GM12878 (cell line): Measurements from ENCODE around the gene PRUNE1. TPM values are rescaled to one million over a fixed set of nuclear protein-coding genes. Genes with fewer than 3 reads are reported as not detected.

Experiments
- ATAC-seq: fragments of 200-7000 bp; cut with Tn5 transposase; 3 replicates; pipeline ENCODE4 v1.9.1; 2020; ENCODE audit warnings: mild to moderate bottlenecking, moderate library complexity
- BruUV-seq: library from RNA; stranded (reverse); fragments of 400-500 nt; replicated peaks from 2 replicates; lab custom pipeline; 2021; lab: Mats Ljungman, UMichigan
- CTCF ChIA-PET: fragments of 300-600 bp; sonication (Branson Sonifier 250); formaldehyde crosslinking; extraction: SDS; loops from one replicate; lab custom pipeline; 2021; ENCODE audit warnings: inconsistent platforms; lab: Yijun Ruan, JAX
- POLR2A ChIA-PET: fragments of 350-600 bp; formaldehyde crosslinking; extraction: SDS; loops from one replicate; lab custom pipeline; 2021; ENCODE audit warnings: inconsistent platforms; lab: Charles Lee
- RAD21 ChIA-PET: fragments of 300-600 bp; sonication (Branson Sonifier 250); formaldehyde crosslinking; loops from one replicate; lab custom pipeline; 2023; ENCODE audit warnings: antibody characterized with exemption; ENCODE audit not compliant: unreplicated experiment; lab: Charles Lee
- SMC1A ChIA-PET: fragments of 300-600 bp; sonication (Branson Sonifier 250); formaldehyde crosslinking; loops from one replicate; lab custom pipeline; 2023; ENCODE audit not compliant: unreplicated experiment, uncharacterized antibody; lab: Charles Lee
- DNase-seq: peaks from one replicate; pipeline ENCODE4 v3.0.0-alpha.2; 2011; ENCODE audit warnings: low read depth, low spot score
- FAIRE-seq: peaks from 3 replicates; lab custom pipeline; 2011; peaks lifted over from hg19 to GRCh38; lab: Jason Lieb, UNC
- H2AFZ ChIP-seq: 2 replicates; pipeline ENCODE4 v1.6.0; 2011; ENCODE audit warnings: low read depth, low read length, control low read depth; ENCODE audit not compliant: control insufficient read depth
- H3K27ac ChIP-seq: 2 replicates; pipeline ENCODE4 v1.5.1; 2011; ENCODE audit warnings: control low read depth; ENCODE audit not compliant: control insufficient read depth, insufficient read depth
- H3K27me3 ChIP-seq, 2 experiments: replicated peaks in 1 of 2; 2 replicates each; pipeline versions ENCODE4 v1.6.0 to v1.6.1; 2011; ENCODE audit warnings: low read length in 1 of 2; ENCODE audit not compliant: control insufficient read depth in 2 of 2, insufficient read depth in 2 of 2
- H3K36me3 ChIP-seq, 2 experiments: 2 replicates each; pipeline ENCODE4 v1.5.1; 2011; ENCODE audit warnings: low read length in 1 of 2; ENCODE audit not compliant: control insufficient read depth in 2 of 2, insufficient read depth in 2 of 2
- H3K4me1 ChIP-seq: 2 replicates; pipeline ENCODE4 v1.6.1; 2011; ENCODE audit warnings: mild to moderate bottlenecking, low read length, moderate library complexity, mixed read lengths; ENCODE audit not compliant: control insufficient read depth, insufficient read depth
- H3K4me2 ChIP-seq: 2 replicates; pipeline ENCODE4 v1.6.0; 2011; ENCODE audit warnings: control low read depth; ENCODE audit not compliant: control insufficient read depth, insufficient read depth
- H3K4me3 ChIP-seq: fragments of 200-600 bp; sonication (generic); 2 replicates; pipeline ENCODE4 v1.5.1; 2016
- H3K79me2 ChIP-seq: 2 replicates; pipeline ENCODE4 v1.6.0; 2011; ENCODE audit warnings: low read length; ENCODE audit not compliant: control insufficient read depth, insufficient read depth
- H3K9ac ChIP-seq: 2 replicates; pipeline ENCODE4 v1.8.0; 2011; ENCODE audit warnings: low read length, control low read depth, mixed read lengths; ENCODE audit not compliant: control insufficient read depth, insufficient read depth
- H3K9me3 ChIP-seq: replicated peaks from 3 replicates; pipeline ENCODE4 v1.5.1; 2011; ENCODE audit warnings: mild to moderate bottlenecking, low read length; ENCODE audit not compliant: control insufficient read depth, insufficient read depth
- H4K20me1 ChIP-seq: 2 replicates; pipeline ENCODE4 v1.6.0; 2011; ENCODE audit not compliant: control insufficient read depth, insufficient read depth
- CHD4 ChIP-seq: fragments of 200-600 bp; sonication (generic); IDR thresholded peaks from 2 replicates; pipeline ENCODE4 v1.6.1; 2016; ENCODE audit warnings: mild to moderate bottlenecking
- NFIC ChIP-seq: IDR thresholded peaks from 2 replicates; pipeline ENCODE4 v1.6.1; 2012; ENCODE audit warnings: low read depth, mild to moderate bottlenecking, inconsistent platforms, low read length, moderate library complexity
- RFX5 ChIP-seq: IDR thresholded peaks from 2 replicates; pipeline ENCODE4 v1.6.1; 2011; ENCODE audit warnings: low read depth, low read length, improper control_type of control experiment
- SMAD1 ChIP-seq: fragments of 450-650 bp; IDR thresholded peaks from 2 replicates; pipeline ENCODE4 v1.6.1; 2018; ENCODE audit warnings: mild to moderate bottlenecking, low read depth; ENCODE audit not compliant: partially characterized antibody
- SREBF1 ChIP-seq: IDR thresholded peaks from 2 replicates; pipeline ENCODE4 v1.6.1; 2012; ENCODE audit warnings: mild to moderate bottlenecking, low read length
- STAT3 ChIP-seq: IDR thresholded peaks from 2 replicates; pipeline ENCODE4 v1.6.1; 2011; ENCODE audit warnings: low read depth, low read length, improper control_type of control experiment
- TBL1XR1 ChIP-seq: IDR thresholded peaks from 2 replicates; pipeline ENCODE4 v1.6.1; 2012; ENCODE audit warnings: low read depth, low read length, improper control_type of control experiment
- YBX1 ChIP-seq: fragments of 450-650 bp; IDR thresholded peaks from 2 replicates; pipeline ENCODE4 v1.6.1; 2016; ENCODE audit warnings: antibody characterized with exemption
- ZNF274 ChIP-seq: IDR thresholded peaks from one replicate; pipeline ENCODE4 v1.8.0; 2011; ENCODE audit not compliant: insufficient read length, insufficient read depth
- WGBS: methylation state at CpG from one replicate; pipeline ENCODE4 v1.1.6; 2016; ENCODE audit warnings: low lambda C conversion rate; ENCODE audit not compliant: insufficient replicate concordance, insufficient coverage; ENCODE audit errors: missing lambda C conversion rate; 5-methylcytosine and 5-hydroxymethylcytosine counted together
- in situ Hi-C: fragments of 300-500 bp; cut with MboI; formaldehyde crosslinking; loops from 9 replicates; pipeline ENCODE4 v1.14.3; 2018; ENCODE audit warnings: mixed read lengths
- intact Hi-C: fragments of 100-400 bp; cut with micrococcal nuclease; formaldehyde crosslinking; loops from one replicate; pipeline ENCODE4 v1.14.2; 2022; ENCODE audit not compliant: unreplicated experiment
- polyA plus RNA-seq, 11 experiments: library from polyadenylated mRNA; depleted of rRNA in 4 of 11; unstranded in 6 of 11; stranded (reverse) in 5 of 11; fragments of >200 nt; fragmentation: Nextera tagmentation in 4 of 11; fragmentation: Illumina TruSeq in 1 of 11; extraction: Ambion mirVana in 4 of 11; extraction: Trizol in 1 of 11; gene quantifications; 1 replicate in 1 of 11; 2 replicates in 10 of 11; pipeline versions ENCODE4 v1.2.1 to v1.2.3, GENCODE V29; 2011 to 2016; ENCODE audit warnings: inconsistent platforms in 2 of 11, missing spikeins in 2 of 11, low read depth in 1 of 11
- total RNA-seq, 4 experiments: library from RNA; depleted of rRNA in 3 of 4; stranded (reverse); fragments of >200 nt in 3 of 4; fragmentation: Illumina TruSeq in 1 of 4; extraction: Trizol in 1 of 4; gene quantifications; 2 replicates each; pipeline versions ENCODE4 v1.2.1 to v1.2.3, GENCODE V29; 2013 to 2021
- TF ChIP-seq, protein P1 (sequence below): fragments of 450-650 bp; IDR thresholded peaks from 2 replicates; pipeline ENCODE4 v1.6.1; 2017; ENCODE audit warnings: mild to moderate bottlenecking

The PRUNE1 gene
- total and polyA plus RNA-seq, 10 of the 15 experiments (the other 5 are each of a cell fraction or from before 2014, with no cell fraction given): 4.7 to 24.5 (median 12.4) TPM

- BruUV-seq: no TSS peak
- H3K27me3 ChIP-seq: no peaks in the 10 kb centered on the region
- H2AFZ ChIP-seq: no peak overlapping the region
- POLR2A ChIA-PET: interaction anchor here (0.8 kb wide), 1 partner anchor 67 kb away, joined by 5 read pairs; no protein-coding TSS in a partner anchor
- no peak for ATAC-seq
- WGBS: 62% methylated on average over 2 of the region's 2 CpGs
- SMC1A ChIA-PET: no interaction called here
- H3K79me2 ChIP-seq: peaks cover 9% of the 10 kb centered on the region
- H3K4me2 ChIP-seq: no peak overlapping the region
- no peak overlapping the region for H3K27ac ChIP-seq
- in situ Hi-C loops: no loop called here
- H3K36me3 ChIP-seq: no peaks in the 10 kb centered on the region
- CTCF ChIA-PET: interaction anchor here (1.9 kb wide), 1 partner anchor 11 kb away, joined by 7 read pairs; no protein-coding TSS in a partner anchor
- TF ChIP-seq TBL1XR1: no peak
- TF ChIP-seq ZNF274: no peak
- TF ChIP-seq, protein P1, sequence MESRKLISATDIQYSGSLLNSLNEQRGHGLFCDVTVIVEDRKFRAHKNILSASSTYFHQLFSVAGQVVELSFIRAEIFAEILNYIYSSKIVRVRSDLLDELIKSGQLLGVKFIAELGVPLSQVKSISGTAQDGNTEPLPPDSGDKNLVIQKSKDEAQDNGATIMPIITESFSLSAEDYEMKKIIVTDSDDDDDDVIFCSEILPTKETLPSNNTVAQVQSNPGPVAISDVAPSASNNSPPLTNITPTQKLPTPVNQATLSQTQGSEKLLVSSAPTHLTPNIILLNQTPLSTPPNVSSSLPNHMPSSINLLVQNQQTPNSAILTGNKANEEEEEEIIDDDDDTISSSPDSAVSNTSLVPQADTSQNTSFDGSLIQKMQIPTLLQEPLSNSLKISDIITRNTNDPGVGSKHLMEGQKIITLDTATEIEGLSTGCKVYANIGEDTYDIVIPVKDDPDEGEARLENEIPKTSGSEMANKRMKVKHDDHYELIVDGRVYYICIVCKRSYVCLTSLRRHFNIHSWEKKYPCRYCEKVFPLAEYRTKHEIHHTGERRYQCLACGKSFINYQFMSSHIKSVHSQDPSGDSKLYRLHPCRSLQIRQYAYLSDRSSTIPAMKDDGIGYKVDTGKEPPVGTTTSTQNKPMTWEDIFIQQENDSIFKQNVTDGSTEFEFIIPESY: no peak
- no peak for TF ChIP-seq SMAD1
- TF ChIP-seq RFX5: no peak
- no peak for TF ChIP-seq NFIC
- no peak for TF ChIP-seq CHD4
- no peak for TF ChIP-seq SREBF1
- TF ChIP-seq STAT3: no peak
- TF ChIP-seq YBX1: no peak
- no peaks in the 10 kb centered on the region for H3K9me3 ChIP-seq
- H3K4me1 ChIP-seq: peaks cover 4% of the 10 kb centered on the region
- no peak for DNase-seq
- H3K4me3 ChIP-seq: no peak overlapping the region
- no peak for FAIRE-seq
- intact Hi-C loops: no loop called here
- RAD21 ChIA-PET: interaction anchor here (2.0 kb wide), 1 partner anchor 143 kb away, joined by 4 read pairs; the partner anchor contains the start of gene TNFAIP8L2
- no peaks in the 10 kb centered on the region for H4K20me1 ChIP-seq
- H3K9ac ChIP-seq: no peak overlapping the region
These were observed 5.3 kb downstream of the PRUNE1 start for GRCh38 chr1:151013518-151013917.
